Vagina (tissue), 2 donors: ENCODE results near the gene IL10RA.

Source experiments
- CTCF ChIP-seq, 3 experiments: fragments of 450-650 bp in 2 of 3; fragments of 200-600 bp in 1 of 3; sonication (generic) in 1 of 3; IDR thresholded peaks; one replicate each; pipeline ENCODE4 v1.5.1; 2017 to 2019; ENCODE audit warnings: antibody characterized with exemption in 3 of 3, mild to moderate bottlenecking in 2 of 3, moderate library complexity in 2 of 3
- POLR2A ChIP-seq, 2 donors: fragments of 450-650 bp; IDR thresholded peaks; one replicate each; pipeline ENCODE4 v1.6.1; 2017; ENCODE audit warnings: antibody characterized with exemption in 2 of 2, mild to moderate bottlenecking in 2 of 2, moderate library complexity in 2 of 2

- TF ChIP-seq CTCF (IDR thresholded peaks at IDR 0.05), result no peak
- no peak for TF ChIP-seq POLR2A (IDR thresholded peaks at IDR 0.05)
These were observed 12.6 kb downstream of the IL10RA start for GRCh38 chr11:117998664-117999353.
